ENCODE measurements around the gene OR2C3.
A peak's percentile ranks its signal among the peaks of the same experiment; 100 is the strongest.
"Not testable (repeated sequence)": the region's sequence is repeated elsewhere in the genome, so short reads cannot be mapped to it uniquely, and the experiment has no call there.

Gene OR2C3

GRCh38 chr1:247493106-247493505 lies 43.1 kb downstream of the OR2C3 start:
- no peak for TF ChIP-seq CTCF (IDR thresholded peaks at IDR 0.05; ENCODE audit: insufficient read depth, low read depth, low read length, missing control alignments)
- no peak for DNase-seq (ENCODE audit: low read depth)
- no peak overlapping the region for H3K4me3 ChIP-seq (ENCODE audit: low read length)

- no peak for TF ChIP-seq CTCF (IDR thresholded peaks at IDR 0.05; ENCODE audit: insufficient read depth, low read depth, low read length, missing control alignments)
- no peak for DNase-seq (ENCODE audit: low read depth)
- no peak overlapping the region for H3K4me3 ChIP-seq (ENCODE audit: low read length)
Observed at GRCh38 chr1:247491328-247491727, 44.9 kb downstream of the OR2C3 start.

GRCh38 chr1:247487057-247487456 lies 49.2 kb downstream of the OR2C3 start:
- peak; percentile 45 for TF ChIP-seq CTCF (IDR thresholded peaks at IDR 0.05; ENCODE audit: insufficient read depth, low read depth, low read length, missing control alignments)
- H3K4me3 ChIP-seq (ENCODE audit: low read length): no peak overlapping the region
- DNase-seq (ENCODE audit: low read depth): peak; percentile 41

GRCh38 chr1:247482747-247483146 lies 53.5 kb downstream of the OR2C3 start:
- peak; percentile 38 for DNase-seq (ENCODE audit: low read depth)
- TF ChIP-seq CTCF (IDR thresholded peaks at IDR 0.05; ENCODE audit: insufficient read depth, low read depth, low read length, missing control alignments): no peak
- no peak overlapping the region for H3K4me3 ChIP-seq (ENCODE audit: low read length)

GRCh38 chr1:247476328-247477058 lies 59.7 kb downstream of the OR2C3 start:
- DNase-seq (ENCODE audit: low read depth): not testable (repeated sequence)

GRCh38 chr1:247475793-247476192 lies 60.4 kb downstream of the OR2C3 start:
- TF ChIP-seq CTCF (IDR thresholded peaks at IDR 0.05; ENCODE audit: insufficient read depth, low read depth, low read length, missing control alignments): no peak
- H3K4me3 ChIP-seq (ENCODE audit: low read length): no peak overlapping the region
- DNase-seq (ENCODE audit: low read depth): no peak

More at GRCh38 chr1:247476328-247477058, 59.7 kb downstream of the OR2C3 start:
- not testable (repeated sequence) for H3K4me3 ChIP-seq (ENCODE audit: low read length)
